HepG2 (cell line): ENCODE measurements around the gene NYNRIN. TPM values are rescaled to one million over a fixed set of nuclear protein-coding genes. Genes with fewer than 3 reads are reported as not detected.

ENCODE experiments used
- GZF1 ChIP-seq: sonication (generic); formaldehyde crosslinking; IDR thresholded peaks from 2 replicates; pipeline ENCODE4 v1.5.1; 2020; ENCODE audit warnings: mild to moderate bottlenecking, missing genetic modification reagents
- MYNN ChIP-seq: sonication (generic); formaldehyde crosslinking; IDR thresholded peaks from 2 replicates; pipeline ENCODE4 v1.4.0; 2020; ENCODE audit warnings: mild to moderate bottlenecking, low read depth, missing genetic modification reagents
- NFE2 ChIP-seq: sonication (generic); formaldehyde crosslinking; IDR thresholded peaks from 2 replicates; pipeline ENCODE4 v1.4.0; 2020; ENCODE audit warnings: missing genetic modification reagents
- PLSCR1 ChIP-seq: sonication (generic); formaldehyde crosslinking; IDR thresholded peaks from 2 replicates; pipeline ENCODE4 v1.5.0; 2020; ENCODE audit warnings: missing genetic modification reagents, mild to moderate bottlenecking, borderline replicate concordance
- SMAD3 ChIP-seq: sonication (generic); formaldehyde crosslinking; IDR thresholded peaks from 2 replicates; pipeline ENCODE4 v1.4.0; 2020; ENCODE audit warnings: missing genetic modification reagents
- SNAI1 ChIP-seq: sonication (generic); formaldehyde crosslinking; IDR thresholded peaks from 2 replicates; pipeline ENCODE4 v1.5.0; 2020; ENCODE audit warnings: mild to moderate bottlenecking, missing genetic modification reagents, borderline replicate concordance
- SNAPC4 ChIP-seq: sonication (generic); formaldehyde crosslinking; IDR thresholded peaks from 2 replicates; pipeline ENCODE4 v1.4.0; 2020; ENCODE audit warnings: mild to moderate bottlenecking, missing genetic modification reagents
- USF2 ChIP-seq, 2 experiments: sonication (generic) in 1 of 2; formaldehyde crosslinking in 1 of 2; IDR thresholded peaks; 2 replicates each; pipeline versions ENCODE4 v1.5.1 to v1.6.1; 2011 to 2020; ENCODE audit warnings: borderline replicate concordance in 1 of 2, low read depth in 1 of 2, low read length in 1 of 2, mild to moderate bottlenecking in 1 of 2, missing genetic modification reagents in 1 of 2, moderate library complexity in 1 of 2
- ZBTB1 ChIP-seq: sonication (generic); formaldehyde crosslinking; IDR thresholded peaks from 2 replicates; pipeline ENCODE4 v1.4.0; 2020; ENCODE audit warnings: missing genetic modification reagents, borderline replicate concordance
- ZBTB26 ChIP-seq: IDR thresholded peaks from 2 replicates; pipeline ENCODE4 v1.6.1; 2016; ENCODE audit warnings: missing compliant biosample characterization, missing genetic modification reagents, borderline replicate concordance
- ZFX ChIP-seq: sonication (generic); formaldehyde crosslinking; IDR thresholded peaks from 2 replicates; pipeline ENCODE4 v1.4.0; 2020; ENCODE audit warnings: mild to moderate bottlenecking, low read depth, missing genetic modification reagents, moderate library complexity
- ZNF256 ChIP-seq: sonication (generic); formaldehyde crosslinking; conservative IDR thresholded peaks from 2 replicates; pipeline ENCODE4 v1.4.0; 2020; ENCODE audit warnings: missing genetic modification reagents
- ZNF383 ChIP-seq: sonication (generic); formaldehyde crosslinking; IDR thresholded peaks from 2 replicates; pipeline ENCODE4 v1.4.0; 2020; ENCODE audit warnings: missing genetic modification reagents, mild to moderate bottlenecking, borderline replicate concordance
- ZNF513 ChIP-seq: sonication (generic); formaldehyde crosslinking; conservative IDR thresholded peaks from 2 replicates; pipeline ENCODE4 v1.5.0; 2020; ENCODE audit warnings: missing genetic modification reagents
- ZNF530 ChIP-seq: sonication (generic); formaldehyde crosslinking; IDR thresholded peaks from 2 replicates; pipeline ENCODE4 v1.5.0; 2020; ENCODE audit warnings: low read depth, mild to moderate bottlenecking, missing genetic modification reagents
- ZNF7 ChIP-seq: IDR thresholded peaks from 2 replicates; pipeline ENCODE4 v1.6.1; 2016; ENCODE audit warnings: missing biosample characterization, missing genetic modification reagents
- polyA plus RNA-seq, 8 experiments: library from polyadenylated mRNA; depleted of rRNA in 3 of 8; stranded (reverse) in 7 of 8; unstranded in 1 of 8; fragments of >200 nt; fragmentation: Illumina TruSeq in 4 of 8; extraction: Trizol in 4 of 8; gene quantifications; 2 replicates each; pipeline versions ENCODE4 v1.2.1 to v1.2.3, GENCODE V29; 2011 to 2016; ENCODE audit warnings: low read depth in 4 of 8, missing spikeins in 1 of 8, mixed read lengths in 1 of 8; ENCODE audit not compliant: insufficient read depth in 1 of 8
- total RNA-seq, 5 experiments: library from RNA; depleted of rRNA; stranded (reverse); fragments of >200 nt; fragmentation: Illumina TruSeq; extraction: Trizol; gene quantifications; 2 replicates each; pipeline ENCODE4 v1.2.3, GENCODE V29; 2016; ENCODE audit warnings: low read depth in 1 of 5

The NYNRIN gene
- total and polyA plus RNA-seq, 2 of the 13 experiments (the other 11 are each of a cell fraction or from before 2014, with no cell fraction given): 0.63 to 1.1 TPM

GRCh38 chr14:24442240-24443052 is 43.6 kb downstream of the NYNRIN start, which contains the start of gene SDR39U1 (continued):
- TF ChIP-seq ZNF513 (CRISPR knock-in tag): peak; percentile 86; the same call in 1 of the 2 replicates
- TF ChIP-seq ZNF530 (CRISPR knock-in tag): no peak
- peak; percentile 97 for TF ChIP-seq ZFX (CRISPR knock-in tag)
- TF ChIP-seq ZNF256 (CRISPR knock-in tag): peak; percentile 95; the same call in 1 of the 2 replicates
- no peak; the same call in none of the 2 replicates for TF ChIP-seq SMAD3 (CRISPR knock-in tag)
- no peak for TF ChIP-seq NFE2 (CRISPR knock-in tag)
- peak; percentile 99; the same call in 1 of the 2 replicates for TF ChIP-seq ZNF383 (CRISPR knock-in tag)
- peak; percentile 98; the same call in 1 of the 2 replicates for TF ChIP-seq SNAI1 (CRISPR knock-in tag)
- TF ChIP-seq MYNN (CRISPR knock-in tag): peak; percentile 81
- peak; percentile 83; the same call in 1 of the 2 replicates for TF ChIP-seq SNAPC4 (CRISPR knock-in tag)
- TF ChIP-seq ZBTB1 (CRISPR knock-in tag): peak; percentile 29
- no peak for TF ChIP-seq PLSCR1 (CRISPR knock-in tag)
- peak; percentile 88 for TF ChIP-seq ZBTB26 (CRISPR knock-in tag)
- TF ChIP-seq GZF1 (CRISPR knock-in tag): peak; percentile 72; the same call in 1 of the 2 replicates
- peak; percentile 89 for TF ChIP-seq USF2 (IDR thresholded peaks at IDR 0.05; ENCODE audit: low read depth, low read length)
- peak; percentile 96; the same call in 1 of the 2 replicates for TF ChIP-seq USF2 (CRISPR knock-in tag; IDR thresholded peaks at IDR 0.05; ENCODE audit: borderline replicate concordance)
- TF ChIP-seq ZNF7 (CRISPR knock-in tag): no peak
